ENCODE measurements around the gene GTF2A1. TPM values are rescaled to one million over a fixed set of nuclear protein-coding genes. Genes with fewer than 3 reads are reported as not detected.

The GTF2A1 gene
- total RNA-seq, 1 donor from 2014 or later: 40.0 TPM

DNA sequence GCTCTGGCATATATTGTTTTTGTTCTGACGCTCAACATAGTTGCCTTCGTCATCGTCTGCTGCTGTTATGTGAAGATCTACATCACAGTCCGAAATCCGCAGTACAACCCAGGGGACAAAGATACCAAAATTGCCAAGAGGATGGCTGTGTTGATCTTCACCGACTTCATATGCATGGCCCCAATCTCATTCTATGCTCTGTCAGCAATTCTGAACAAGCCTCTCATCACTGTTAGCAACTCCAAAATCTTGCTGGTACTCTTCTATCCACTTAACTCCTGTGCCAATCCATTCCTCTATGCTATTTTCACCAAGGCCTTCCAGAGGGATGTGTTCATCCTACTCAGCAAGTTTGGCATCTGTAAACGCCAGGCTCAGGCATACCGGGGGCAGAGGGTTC lies 77.0 kb downstream of the GTF2A1 start:
- intact Hi-C loops (cut with micrococcal nuclease): no loop called here

GRCh38 chr14:81141426-81141825 lies 79.3 kb downstream of the GTF2A1 start:
- intact Hi-C loops (cut with micrococcal nuclease): no loop called here

GRCh38 chr14:81138429-81138828 lies 82.3 kb downstream of the GTF2A1 start:
- intact Hi-C loops (cut with micrococcal nuclease): no loop called here

DNA sequence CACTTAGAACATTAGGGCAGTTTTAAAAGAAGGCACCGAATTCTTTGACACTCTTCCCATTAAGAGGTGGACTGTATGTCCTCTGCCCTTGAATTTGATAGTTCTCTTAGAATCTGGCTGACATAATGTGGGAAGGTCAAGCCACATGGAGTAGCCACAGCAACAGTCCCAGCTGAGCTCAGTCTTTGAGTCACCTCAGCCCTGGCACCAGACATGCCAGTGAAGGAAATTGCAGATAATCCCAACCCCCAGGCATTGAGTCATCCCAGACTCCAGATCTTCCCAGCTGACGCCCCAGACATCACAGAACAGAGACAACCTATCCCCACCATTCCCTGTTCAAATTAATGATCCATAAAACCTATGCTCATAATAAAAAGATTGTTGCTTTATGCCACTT lies 83.4 kb downstream of the GTF2A1 start:
- intact Hi-C loops (cut with micrococcal nuclease): no loop called here

- intact Hi-C loops (cut with micrococcal nuclease): no loop called here
These were observed 87.4 kb downstream of the GTF2A1 start for GRCh38 chr14:81133400-81133799.

GRCh38 chr14:81132468-81132867 lies 88.3 kb downstream of the GTF2A1 start:
- intact Hi-C loops (cut with micrococcal nuclease): no loop called here

DNA sequence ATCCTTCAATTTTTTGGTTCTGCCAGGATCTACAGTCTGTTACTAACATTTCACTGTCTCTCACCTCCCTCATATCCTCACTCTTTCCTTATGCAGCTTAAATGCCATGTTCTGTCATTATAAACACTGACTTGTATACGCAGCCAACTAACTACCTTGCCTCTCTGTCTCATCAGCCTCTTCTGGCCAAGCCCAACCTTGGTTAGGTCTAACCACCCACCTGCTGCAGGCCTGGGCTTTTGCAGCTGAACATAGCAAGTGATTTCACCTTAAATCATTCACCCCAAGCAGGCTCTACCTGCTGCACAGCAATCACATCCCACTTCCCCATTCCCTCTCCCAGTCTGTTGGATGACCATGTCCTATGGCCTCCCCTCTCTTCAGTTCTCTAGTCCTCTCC lies 91.5 kb downstream of the GTF2A1 start:
- intact Hi-C loops (cut with micrococcal nuclease): no loop called here

GRCh38 chr14:81127785-81128184 lies 93.0 kb downstream of the GTF2A1 start:
- intact Hi-C loops (cut with micrococcal nuclease): no loop called here

GRCh38 chr14:81125536-81125935 lies 95.2 kb downstream of the GTF2A1 start:
- intact Hi-C loops (cut with micrococcal nuclease): no loop called here

Other genes with a start within 250 kb of the GTF2A1 start
- not detected in 2 replicates for gene STON2, start 179.4 kb upstream of the GTF2A1 start, total RNA-seq

All from T-helper 2 cell treated with Interferon-gamma antibody and Interleukin-4, amounts not matched to agents 100 ng/mL and 5 ng/mL, for 36 hours (primary cell).